GM20000 (cell line): ENCODE data around the gene BCO1.

Experiments used
- DNase-seq: peaks from one replicate; pipeline ENCODE4 v3.0.0; 2012; ENCODE audit warnings: low spot score
- TF ChIP-seq, protein P1 (sequence below): IDR thresholded peaks from 2 replicates; pipeline ENCODE4 v1.5.1; 2012; ENCODE audit warnings: mild to moderate bottlenecking, control low read depth; ENCODE audit errors: extremely low read depth, missing control alignments

BCO1 gene, protein sequence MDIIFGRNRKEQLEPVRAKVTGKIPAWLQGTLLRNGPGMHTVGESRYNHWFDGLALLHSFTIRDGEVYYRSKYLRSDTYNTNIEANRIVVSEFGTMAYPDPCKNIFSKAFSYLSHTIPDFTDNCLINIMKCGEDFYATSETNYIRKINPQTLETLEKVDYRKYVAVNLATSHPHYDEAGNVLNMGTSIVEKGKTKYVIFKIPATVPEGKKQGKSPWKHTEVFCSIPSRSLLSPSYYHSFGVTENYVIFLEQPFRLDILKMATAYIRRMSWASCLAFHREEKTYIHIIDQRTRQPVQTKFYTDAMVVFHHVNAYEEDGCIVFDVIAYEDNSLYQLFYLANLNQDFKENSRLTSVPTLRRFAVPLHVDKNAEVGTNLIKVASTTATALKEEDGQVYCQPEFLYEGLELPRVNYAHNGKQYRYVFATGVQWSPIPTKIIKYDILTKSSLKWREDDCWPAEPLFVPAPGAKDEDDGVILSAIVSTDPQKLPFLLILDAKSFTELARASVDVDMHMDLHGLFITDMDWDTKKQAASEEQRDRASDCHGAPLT

DNA sequence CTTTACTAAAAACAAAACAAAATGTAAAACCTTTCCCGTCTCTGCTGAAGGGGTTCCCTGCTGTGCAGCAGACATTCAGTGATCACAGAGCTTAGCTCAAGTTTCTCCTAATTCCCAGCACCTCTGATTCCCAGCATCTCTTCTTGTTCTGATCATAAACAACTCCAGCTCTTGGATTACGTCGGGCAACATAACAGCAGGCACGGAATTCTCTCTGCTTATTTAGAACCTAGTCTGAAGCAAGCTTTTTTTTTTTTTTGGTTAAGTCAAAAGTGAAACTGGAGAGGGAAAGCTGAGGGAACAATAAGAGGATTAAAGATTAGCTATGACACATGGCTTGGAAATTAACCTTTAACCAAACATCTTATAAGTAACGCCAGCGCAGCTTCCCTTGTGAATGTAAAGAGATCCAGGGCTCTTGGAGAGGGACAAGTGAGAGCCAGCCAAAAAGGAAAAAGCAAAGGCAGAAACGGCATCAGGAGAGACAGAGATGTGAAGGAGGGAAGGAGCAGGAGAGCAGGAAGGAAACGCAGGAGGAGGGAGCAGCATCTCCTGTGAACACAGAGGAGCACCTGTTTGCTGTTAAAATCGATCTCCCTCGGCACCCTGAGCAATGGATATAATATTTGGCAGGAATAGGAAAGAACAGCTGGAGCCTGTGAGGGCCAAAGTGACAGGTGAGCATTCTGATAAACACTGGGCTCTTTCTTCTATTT, at the start of gene BCO1:
TSS of gene BCO1 (plus strand) at position 394 of the 716 bp plus-strand sequence. CDS start at position 614, 220 bp downstream.
- TF ChIP-seq, protein P1, sequence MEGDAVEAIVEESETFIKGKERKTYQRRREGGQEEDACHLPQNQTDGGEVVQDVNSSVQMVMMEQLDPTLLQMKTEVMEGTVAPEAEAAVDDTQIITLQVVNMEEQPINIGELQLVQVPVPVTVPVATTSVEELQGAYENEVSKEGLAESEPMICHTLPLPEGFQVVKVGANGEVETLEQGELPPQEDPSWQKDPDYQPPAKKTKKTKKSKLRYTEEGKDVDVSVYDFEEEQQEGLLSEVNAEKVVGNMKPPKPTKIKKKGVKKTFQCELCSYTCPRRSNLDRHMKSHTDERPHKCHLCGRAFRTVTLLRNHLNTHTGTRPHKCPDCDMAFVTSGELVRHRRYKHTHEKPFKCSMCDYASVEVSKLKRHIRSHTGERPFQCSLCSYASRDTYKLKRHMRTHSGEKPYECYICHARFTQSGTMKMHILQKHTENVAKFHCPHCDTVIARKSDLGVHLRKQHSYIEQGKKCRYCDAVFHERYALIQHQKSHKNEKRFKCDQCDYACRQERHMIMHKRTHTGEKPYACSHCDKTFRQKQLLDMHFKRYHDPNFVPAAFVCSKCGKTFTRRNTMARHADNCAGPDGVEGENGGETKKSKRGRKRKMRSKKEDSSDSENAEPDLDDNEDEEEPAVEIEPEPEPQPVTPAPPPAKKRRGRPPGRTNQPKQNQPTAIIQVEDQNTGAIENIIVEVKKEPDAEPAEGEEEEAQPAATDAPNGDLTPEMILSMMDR, result no peak
- no peak for DNase-seq

DNA sequence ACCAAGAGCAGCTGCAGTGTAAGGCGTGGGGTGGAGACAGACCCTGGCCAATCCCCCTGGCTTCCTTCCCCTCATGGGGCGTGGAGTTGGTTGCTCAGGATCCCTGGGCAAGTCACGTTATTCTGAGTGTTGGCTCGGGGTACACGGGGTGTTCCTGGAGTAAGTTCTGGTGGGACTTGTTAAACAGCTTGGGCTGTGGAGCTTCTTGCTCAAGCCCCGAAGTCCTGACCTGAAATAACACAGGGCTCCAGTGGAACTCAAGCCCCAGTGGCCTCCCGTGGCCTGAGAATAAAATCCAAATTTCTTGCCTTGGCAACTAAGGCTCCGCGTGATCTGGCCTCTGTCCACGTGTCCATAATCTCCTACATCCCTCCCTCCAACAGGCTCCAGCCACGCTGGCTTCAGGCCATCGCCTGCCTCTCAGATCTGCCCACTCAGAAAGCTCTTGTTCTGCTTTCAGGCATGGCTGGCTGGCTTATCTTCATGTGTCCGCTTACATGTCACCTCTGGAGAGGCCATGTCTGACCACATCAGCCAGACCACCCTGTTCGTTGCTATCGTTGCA, 49.3 kb upstream of the BCO1 start:
- TF ChIP-seq, protein P1, result no peak
- DNase-seq, result no peak

DNA sequence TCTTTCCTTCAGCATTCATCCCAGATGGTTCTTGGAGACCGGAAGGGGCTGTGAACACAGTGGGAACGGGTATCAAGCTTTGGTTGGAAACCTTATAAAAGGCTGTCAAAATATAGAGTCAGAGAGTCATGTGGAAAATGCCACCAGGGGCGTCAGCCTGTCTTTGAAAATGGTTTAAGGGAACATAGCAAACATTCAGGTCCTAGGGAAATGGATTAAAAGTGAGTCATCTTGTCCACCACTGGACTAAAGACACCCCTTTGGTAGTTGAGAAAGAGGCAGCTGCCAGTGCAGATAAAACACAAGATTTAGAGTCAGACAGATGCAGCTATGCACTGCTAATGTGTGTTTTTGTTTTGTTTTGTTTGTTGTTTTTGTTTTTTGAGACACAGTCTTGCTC, 47.8 kb upstream of the BCO1 start:
- no peak for DNase-seq

DNA sequence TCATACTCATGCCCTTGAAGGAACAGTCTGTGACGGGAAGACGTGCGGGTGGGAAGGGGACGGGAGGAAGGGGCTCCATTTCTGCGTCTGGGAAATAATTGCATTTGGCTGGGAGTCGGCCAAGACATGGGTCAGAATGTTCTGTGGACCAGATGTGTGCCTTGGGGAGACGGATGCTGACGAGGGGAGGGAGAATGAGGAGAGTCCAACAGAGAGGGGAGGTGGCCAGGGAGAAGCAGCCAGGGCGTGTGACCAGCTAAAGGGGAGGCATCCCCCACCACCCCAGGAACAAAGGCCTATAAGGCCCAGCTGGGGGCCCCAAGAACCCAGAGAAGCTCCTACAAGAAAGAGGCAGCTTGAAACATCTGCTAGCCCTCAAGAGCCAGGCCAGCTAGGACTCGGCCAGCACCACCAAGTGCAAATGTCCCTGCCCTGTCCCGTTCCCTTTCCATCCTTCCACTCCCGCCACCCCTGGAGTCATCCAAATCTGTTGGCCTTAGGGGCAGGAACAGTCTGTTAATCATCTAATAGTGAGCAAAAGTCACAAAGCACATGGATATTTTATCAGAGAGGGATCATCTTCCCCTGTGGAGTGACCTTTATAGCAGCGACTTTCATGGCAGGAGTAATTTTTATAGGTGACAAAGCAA, 42.5 kb upstream of the BCO1 start:
- TF ChIP-seq, protein P1, result no peak
- DNase-seq, result no peak

More for the DNA sequence above, 47.8 kb upstream of the BCO1 start:
- TF ChIP-seq, protein P1, result no peak

DNA sequence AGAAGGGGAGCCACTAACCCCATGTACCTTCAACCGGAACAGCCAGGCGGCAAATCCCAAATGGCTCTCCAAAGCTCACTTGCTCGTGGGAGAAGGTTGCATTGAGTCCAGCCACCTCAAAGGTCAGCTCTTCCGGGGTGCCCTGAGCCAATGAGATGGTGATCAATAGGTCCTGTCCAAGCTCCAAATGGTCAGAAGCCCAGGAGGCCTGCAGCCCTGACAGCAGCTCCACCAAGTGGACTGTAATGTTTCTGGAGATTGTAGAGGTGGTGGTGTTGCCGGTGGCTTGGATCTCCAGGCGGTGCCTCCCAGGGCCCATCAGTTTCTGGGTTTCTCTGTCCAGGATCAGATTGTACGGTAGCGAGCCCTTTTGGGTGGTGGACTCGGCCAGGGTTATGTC, 39.9 kb upstream of the BCO1 start:
- TF ChIP-seq, protein P1, result no peak
- DNase-seq, result no peak

DNA sequence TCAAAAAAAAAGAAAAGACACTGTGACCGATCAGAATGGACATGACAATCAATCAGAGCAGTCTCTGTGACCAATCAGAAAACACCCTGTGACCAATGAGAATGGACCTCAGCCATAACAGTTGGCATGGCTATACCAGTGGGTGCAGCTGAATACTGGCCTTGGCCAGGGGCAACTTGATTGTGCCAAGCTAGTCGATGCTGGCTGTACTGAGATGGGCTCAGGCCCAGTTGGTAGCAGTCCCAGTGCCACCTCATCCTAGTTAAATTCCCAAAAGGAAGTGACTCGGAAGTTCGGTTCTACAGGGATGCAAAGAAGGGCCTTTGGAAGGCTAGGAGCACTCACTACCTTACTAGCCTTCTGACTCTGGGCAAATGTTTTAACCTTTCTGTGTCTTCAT, 37.2 kb upstream of the BCO1 start:
- DNase-seq, result no peak
- TF ChIP-seq, protein P1, result no peak
